ENCODE results near the gene CBX3. TPM values are rescaled to one million over a fixed set of nuclear protein-coding genes. Genes with fewer than 3 reads are reported as not detected.
A peak's percentile ranks its signal among the peaks of the same experiment; 100 is the strongest.

The CBX3 gene
- total RNA-seq, 1 donor from 2014 or later = 225 TPM

DNA sequence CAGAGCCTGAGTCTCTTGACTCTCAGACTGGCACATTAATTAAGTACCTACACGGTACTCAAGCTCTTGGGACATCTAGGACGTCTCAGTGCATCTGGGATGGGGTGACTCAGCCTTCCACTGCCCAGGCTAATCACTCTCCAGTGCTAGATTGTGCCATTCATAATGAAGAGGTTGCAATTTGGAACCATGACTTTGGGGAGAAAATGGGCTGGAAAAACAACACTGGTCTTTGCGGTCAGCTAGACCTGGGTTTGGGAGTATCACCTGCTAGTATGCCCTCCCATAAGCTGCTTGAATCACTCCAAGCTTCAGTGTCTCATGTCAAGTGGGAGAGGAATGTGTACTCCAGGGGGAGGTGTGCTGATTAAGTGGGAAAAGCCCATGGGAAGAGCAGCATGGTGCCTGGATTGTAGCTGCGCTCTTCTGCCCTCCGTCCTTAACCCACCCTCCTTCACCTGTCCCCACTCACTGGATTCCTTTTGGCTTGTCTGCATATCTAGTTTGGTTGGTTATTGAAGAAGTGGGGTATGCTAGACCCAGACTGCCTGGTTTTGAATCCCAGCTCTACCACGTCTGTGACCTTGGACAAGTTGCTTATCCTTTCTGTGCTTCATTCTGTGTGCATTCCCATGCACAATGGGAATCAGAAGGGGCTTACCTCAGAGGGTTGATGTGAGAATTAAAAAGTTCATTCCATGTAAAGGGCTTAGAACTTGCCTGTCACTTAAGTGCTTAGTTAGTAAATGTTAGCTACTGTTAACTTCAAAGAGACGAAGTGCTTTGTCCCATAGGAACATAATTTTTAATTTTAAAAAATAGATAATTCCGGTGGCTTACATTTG is 45.8 kb upstream of the CBX3 start:
- H3K27me3 Mint-ChIP-seq (ENCODE audit: low read depth) = peaks cover 35% of the 10 kb centered on the region
- no peak for DNase-seq (ENCODE audit: low spot score in 2 of 2, unreplicated experiment in 2 of 2)
- peak overlapping the region; percentile 89 for H3K27ac Mint-ChIP-seq

DNA sequence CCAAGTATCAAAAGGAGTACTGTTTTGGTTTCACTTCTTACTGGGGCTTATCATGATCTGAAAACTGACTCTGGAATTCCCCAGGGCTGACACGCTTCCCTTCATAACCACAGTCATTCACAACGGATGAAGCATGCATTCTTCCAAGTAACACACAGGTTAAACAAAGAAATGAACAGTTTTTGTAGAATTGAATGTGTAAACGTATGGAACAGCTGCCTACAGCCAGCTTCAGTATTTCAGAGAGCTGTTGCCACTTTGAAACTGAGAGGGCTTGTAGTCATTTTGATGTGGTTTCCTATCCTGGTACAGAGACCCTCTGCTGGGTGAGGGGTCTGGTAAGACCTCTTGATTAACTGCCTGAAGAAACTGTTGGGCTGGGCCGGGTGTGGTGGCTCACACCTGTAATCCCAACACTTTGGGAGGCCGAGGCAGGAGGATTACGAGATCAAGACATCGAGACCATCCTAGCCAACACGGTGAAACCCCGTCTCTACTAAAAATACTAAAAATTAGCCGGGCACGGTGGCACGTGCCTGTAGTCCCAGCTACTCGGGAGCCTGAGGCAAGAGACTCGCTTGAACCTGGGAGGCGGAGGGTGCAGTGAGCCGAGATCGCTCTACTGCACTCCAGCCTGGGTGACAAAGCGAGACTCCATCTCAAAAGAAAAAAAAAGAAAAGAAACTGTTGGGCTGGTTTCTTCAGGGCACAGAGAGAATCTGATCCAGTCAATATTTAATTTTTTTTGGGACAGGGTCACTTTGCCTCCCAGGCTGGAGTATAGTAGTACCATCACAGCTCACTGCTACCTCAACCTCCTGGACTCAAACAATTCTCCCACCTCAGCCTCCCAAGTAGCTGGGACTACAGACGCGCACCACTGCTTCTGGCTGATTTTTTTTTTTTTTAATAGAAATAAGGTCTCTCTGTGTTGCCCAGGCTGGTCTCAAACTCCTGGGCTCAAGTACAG is 44.8 kb upstream of the CBX3 start:
- DNase-seq (ENCODE audit: low spot score in 2 of 2, unreplicated experiment in 2 of 2) = no peak
- Mint-ChIP-seq H3K4me1 (peaks cover 32% of the 10 kb centered on the region), H3K4me3 (no peak overlapping the region), H3K36me3 (no peaks in the 10 kb centered on the region), H3K27ac (peak overlapping the region; percentile 89), H3K27me3 (ENCODE audit: low read depth) (peaks cover 25% of the 10 kb centered on the region), H3K9me3 (no peaks in the 10 kb centered on the region)
- TF ChIP-seq, protein P1, sequence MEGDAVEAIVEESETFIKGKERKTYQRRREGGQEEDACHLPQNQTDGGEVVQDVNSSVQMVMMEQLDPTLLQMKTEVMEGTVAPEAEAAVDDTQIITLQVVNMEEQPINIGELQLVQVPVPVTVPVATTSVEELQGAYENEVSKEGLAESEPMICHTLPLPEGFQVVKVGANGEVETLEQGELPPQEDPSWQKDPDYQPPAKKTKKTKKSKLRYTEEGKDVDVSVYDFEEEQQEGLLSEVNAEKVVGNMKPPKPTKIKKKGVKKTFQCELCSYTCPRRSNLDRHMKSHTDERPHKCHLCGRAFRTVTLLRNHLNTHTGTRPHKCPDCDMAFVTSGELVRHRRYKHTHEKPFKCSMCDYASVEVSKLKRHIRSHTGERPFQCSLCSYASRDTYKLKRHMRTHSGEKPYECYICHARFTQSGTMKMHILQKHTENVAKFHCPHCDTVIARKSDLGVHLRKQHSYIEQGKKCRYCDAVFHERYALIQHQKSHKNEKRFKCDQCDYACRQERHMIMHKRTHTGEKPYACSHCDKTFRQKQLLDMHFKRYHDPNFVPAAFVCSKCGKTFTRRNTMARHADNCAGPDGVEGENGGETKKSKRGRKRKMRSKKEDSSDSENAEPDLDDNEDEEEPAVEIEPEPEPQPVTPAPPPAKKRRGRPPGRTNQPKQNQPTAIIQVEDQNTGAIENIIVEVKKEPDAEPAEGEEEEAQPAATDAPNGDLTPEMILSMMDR (IDR thresholded peaks at IDR 0.05; ENCODE audit: unreplicated experiment) = no peak

More for the DNA sequence above, 45.8 kb upstream of the CBX3 start:
- H3K4me3 Mint-ChIP-seq = no peak overlapping the region
- no peaks in the 10 kb centered on the region for H3K36me3 Mint-ChIP-seq
- peaks cover 37% of the 10 kb centered on the region for H3K4me1 Mint-ChIP-seq
- H3K9me3 Mint-ChIP-seq = no peaks in the 10 kb centered on the region
- TF ChIP-seq, protein P1 (IDR thresholded peaks at IDR 0.05; ENCODE audit: unreplicated experiment) = no peak

DNA sequence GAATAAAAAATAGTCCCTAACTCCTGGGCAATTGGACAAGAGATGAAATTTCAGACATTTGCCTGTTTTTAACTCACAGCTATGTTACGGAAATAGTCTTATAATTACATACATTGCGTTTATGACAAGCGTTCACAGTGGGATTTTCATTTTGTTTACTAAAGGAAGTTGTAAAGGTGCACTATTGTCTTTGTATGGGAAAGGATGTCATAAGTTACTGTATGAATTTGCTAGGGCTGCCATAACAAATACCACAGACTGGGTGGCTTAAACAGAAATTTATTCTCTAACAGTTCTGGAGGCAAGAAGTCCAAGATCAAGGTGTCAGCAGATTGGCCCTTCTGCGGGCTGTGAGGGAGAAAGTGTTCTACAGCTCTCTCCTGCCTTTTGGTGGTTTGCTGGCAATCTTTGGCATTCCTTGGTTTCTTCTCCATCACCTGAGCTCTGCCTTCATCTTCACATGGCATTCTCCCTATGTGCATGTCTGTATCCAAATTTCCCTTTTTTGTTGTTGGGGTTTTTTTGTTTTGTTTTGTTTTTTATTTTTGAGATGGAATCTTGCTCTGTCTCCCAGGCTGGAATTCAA is 43.9 kb upstream of the CBX3 start:
- Mint-ChIP-seq H3K4me1 (peaks cover 31% of the 10 kb centered on the region), H3K27ac (no peak overlapping the region), H3K27me3 (ENCODE audit: low read depth) (peaks cover 23% of the 10 kb centered on the region), H3K36me3 (no peaks in the 10 kb centered on the region), H3K9me3 (no peaks in the 10 kb centered on the region), H3K4me3 (no peak overlapping the region)
- no peak for DNase-seq (ENCODE audit: low spot score in 2 of 2, unreplicated experiment in 2 of 2)
- TF ChIP-seq, protein P1 (IDR thresholded peaks at IDR 0.05; ENCODE audit: unreplicated experiment) = no peak

DNA sequence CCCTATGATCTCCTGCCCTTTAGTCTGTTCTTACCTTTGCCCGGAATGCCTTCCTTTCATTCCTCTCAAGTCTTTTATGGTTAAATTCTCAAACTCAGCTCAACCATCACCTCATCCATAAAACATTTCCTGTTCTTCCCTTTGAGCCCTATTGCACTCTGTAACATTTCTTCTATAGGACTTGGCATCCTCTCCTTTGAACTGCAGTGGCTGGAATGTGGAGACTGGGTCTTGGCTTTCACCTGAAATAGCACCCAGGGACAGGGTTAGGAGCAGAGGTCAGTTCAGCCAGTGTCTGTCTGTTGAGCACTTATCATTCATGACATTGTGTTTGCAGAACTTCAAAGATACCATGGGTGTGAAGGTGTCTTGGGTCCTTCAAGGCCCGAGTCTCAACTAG is 42.3 kb upstream of the CBX3 start:
- Mint-ChIP-seq H3K27ac (no peak overlapping the region), H3K27me3 (ENCODE audit: low read depth) (peaks cover 9% of the 10 kb centered on the region), H3K4me1 (peaks cover 19% of the 10 kb centered on the region), H3K36me3 (no peaks in the 10 kb centered on the region), H3K4me3 (no peak overlapping the region), H3K9me3 (no peaks in the 10 kb centered on the region)
- DNase-seq (ENCODE audit: low spot score in 2 of 2, unreplicated experiment in 2 of 2) = no peak
- TF ChIP-seq, protein P1 (IDR thresholded peaks at IDR 0.05; ENCODE audit: unreplicated experiment) = no peak

DNA sequence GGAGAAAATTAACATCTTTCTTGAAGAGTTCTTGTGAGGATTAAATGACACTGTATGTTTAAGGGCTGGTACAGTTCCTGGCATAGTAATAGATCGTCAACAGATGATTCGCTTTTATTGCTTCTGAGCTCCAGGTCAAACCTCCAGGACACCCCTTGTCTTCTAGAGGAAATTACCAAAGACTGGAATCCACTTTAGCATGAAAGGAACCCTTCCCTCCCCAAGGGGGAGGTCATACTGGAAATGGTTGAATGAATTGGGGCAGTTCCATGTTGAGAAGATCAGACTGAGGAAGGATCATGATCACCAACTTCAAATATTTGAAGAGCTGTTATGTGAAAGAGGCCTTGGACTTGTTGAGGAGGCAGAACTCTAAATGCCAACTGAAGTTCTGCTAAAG is 40.6 kb upstream of the CBX3 start:
- Mint-ChIP-seq H3K9me3 (no peaks in the 10 kb centered on the region), H3K27ac (no peak overlapping the region), H3K4me1 (peaks cover 14% of the 10 kb centered on the region), H3K4me3 (no peak overlapping the region), H3K36me3 (no peaks in the 10 kb centered on the region), H3K27me3 (ENCODE audit: low read depth) (no peaks in the 10 kb centered on the region)
- no peak for DNase-seq (ENCODE audit: low spot score in 2 of 2, unreplicated experiment in 2 of 2)
- TF ChIP-seq, protein P1 (IDR thresholded peaks at IDR 0.05; ENCODE audit: unreplicated experiment) = no peak

Measured in mesothelial cell of epicardium (in vitro differentiated cells).